HL-60 (cell line): ENCODE results near the gene LOXL1.

ENCODE experiments used
- DNase-seq, 2 experiments: peaks; one replicate each; pipeline ENCODE4 v3.0.0-alpha.2; 2010 to 2020; ENCODE audit warnings: low read depth in 1 of 2, low spot score in 1 of 2
- H3K27ac ChIP-seq: fragments of 250-450 bp; sonication (Bioruptor Pico); replicated peaks from 2 replicates; pipeline ENCODE4 v1.5.1; 2020; ENCODE audit warnings: mild to moderate bottlenecking, moderate library complexity
- H3K27me3 ChIP-seq: fragments of 250-450 bp; sonication (Bioruptor Pico); 2 replicates; pipeline ENCODE4 v1.5.1; 2021; ENCODE audit warnings: mild to moderate bottlenecking, moderate library complexity; ENCODE audit not compliant: insufficient read depth, poor library complexity, severe bottlenecking
- H3K4me3 ChIP-seq: replicated peaks from 2 replicates; pipeline ENCODE4 v1.5.1; 2011; ENCODE audit warnings: mild to moderate bottlenecking, control low read depth, low read length; ENCODE audit not compliant: insufficient read depth
- GABPA ChIP-seq: IDR thresholded peaks from 2 replicates; pipeline ENCODE4 v1.6.1; 2012; ENCODE audit warnings: low read depth
- POLR2AphosphoS5 ChIP-seq: IDR thresholded peaks from 2 replicates; pipeline ENCODE4 v1.6.1; 2012; ENCODE audit warnings: low read depth
- SPI1 ChIP-seq: IDR thresholded peaks from 2 replicates; pipeline ENCODE4 v1.6.1; 2012; ENCODE audit warnings: low read depth, mild to moderate bottlenecking, borderline replicate concordance
- TF ChIP-seq, protein P1 (sequence below): IDR thresholded peaks from one replicate; pipeline ENCODE4 v1.5.1; 2011; ENCODE audit warnings: low read length, control low read depth, inconsistent platforms; ENCODE audit not compliant: insufficient read depth
- TF ChIP-seq, protein P2 (sequence below): IDR thresholded peaks from 2 replicates; pipeline ENCODE4 v1.6.1; 2012; ENCODE audit warnings: low read depth; ENCODE audit not compliant: insufficient replicate concordance

The LOXL1 gene

DNA sequence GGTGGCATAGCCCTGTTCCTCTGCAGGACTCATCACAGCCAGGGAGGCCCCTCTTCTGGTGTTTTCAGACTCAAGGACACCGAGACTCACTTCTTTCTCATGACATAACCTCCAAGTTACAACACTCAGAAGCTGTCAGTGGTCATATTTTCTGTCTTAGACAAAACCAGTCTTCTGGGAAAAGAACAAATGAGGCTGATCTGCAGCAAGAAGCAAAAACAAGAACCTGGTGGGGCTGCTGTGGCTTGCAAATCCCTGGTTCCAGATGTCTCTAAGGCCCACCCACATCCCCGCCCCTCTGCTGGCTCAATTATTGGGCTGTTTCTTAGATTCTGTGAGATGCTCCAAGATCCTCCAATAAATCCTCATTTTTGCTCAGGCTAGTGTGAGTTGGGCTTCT is 16.6 kb upstream of the LOXL1 start:
- Histone ChIP-seq H3K27ac (no peak overlapping the region), H3K4me3 (no peak overlapping the region), H3K27me3 (peaks cover 7% of the 10 kb centered on the region)
- DNase-seq: no peak
- TF ChIP-seq, protein P1, sequence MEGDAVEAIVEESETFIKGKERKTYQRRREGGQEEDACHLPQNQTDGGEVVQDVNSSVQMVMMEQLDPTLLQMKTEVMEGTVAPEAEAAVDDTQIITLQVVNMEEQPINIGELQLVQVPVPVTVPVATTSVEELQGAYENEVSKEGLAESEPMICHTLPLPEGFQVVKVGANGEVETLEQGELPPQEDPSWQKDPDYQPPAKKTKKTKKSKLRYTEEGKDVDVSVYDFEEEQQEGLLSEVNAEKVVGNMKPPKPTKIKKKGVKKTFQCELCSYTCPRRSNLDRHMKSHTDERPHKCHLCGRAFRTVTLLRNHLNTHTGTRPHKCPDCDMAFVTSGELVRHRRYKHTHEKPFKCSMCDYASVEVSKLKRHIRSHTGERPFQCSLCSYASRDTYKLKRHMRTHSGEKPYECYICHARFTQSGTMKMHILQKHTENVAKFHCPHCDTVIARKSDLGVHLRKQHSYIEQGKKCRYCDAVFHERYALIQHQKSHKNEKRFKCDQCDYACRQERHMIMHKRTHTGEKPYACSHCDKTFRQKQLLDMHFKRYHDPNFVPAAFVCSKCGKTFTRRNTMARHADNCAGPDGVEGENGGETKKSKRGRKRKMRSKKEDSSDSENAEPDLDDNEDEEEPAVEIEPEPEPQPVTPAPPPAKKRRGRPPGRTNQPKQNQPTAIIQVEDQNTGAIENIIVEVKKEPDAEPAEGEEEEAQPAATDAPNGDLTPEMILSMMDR: no peak
- TF ChIP-seq, protein P2, sequence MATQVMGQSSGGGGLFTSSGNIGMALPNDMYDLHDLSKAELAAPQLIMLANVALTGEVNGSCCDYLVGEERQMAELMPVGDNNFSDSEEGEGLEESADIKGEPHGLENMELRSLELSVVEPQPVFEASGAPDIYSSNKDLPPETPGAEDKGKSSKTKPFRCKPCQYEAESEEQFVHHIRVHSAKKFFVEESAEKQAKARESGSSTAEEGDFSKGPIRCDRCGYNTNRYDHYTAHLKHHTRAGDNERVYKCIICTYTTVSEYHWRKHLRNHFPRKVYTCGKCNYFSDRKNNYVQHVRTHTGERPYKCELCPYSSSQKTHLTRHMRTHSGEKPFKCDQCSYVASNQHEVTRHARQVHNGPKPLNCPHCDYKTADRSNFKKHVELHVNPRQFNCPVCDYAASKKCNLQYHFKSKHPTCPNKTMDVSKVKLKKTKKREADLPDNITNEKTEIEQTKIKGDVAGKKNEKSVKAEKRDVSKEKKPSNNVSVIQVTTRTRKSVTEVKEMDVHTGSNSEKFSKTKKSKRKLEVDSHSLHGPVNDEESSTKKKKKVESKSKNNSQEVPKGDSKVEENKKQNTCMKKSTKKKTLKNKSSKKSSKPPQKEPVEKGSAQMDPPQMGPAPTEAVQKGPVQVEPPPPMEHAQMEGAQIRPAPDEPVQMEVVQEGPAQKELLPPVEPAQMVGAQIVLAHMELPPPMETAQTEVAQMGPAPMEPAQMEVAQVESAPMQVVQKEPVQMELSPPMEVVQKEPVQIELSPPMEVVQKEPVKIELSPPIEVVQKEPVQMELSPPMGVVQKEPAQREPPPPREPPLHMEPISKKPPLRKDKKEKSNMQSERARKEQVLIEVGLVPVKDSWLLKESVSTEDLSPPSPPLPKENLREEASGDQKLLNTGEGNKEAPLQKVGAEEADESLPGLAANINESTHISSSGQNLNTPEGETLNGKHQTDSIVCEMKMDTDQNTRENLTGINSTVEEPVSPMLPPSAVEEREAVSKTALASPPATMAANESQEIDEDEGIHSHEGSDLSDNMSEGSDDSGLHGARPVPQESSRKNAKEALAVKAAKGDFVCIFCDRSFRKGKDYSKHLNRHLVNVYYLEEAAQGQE: no peak
- no peak for TF ChIP-seq GABPA
- no peak for TF ChIP-seq SPI1
- no peak for TF ChIP-seq POLR2AphosphoS5

DNA sequence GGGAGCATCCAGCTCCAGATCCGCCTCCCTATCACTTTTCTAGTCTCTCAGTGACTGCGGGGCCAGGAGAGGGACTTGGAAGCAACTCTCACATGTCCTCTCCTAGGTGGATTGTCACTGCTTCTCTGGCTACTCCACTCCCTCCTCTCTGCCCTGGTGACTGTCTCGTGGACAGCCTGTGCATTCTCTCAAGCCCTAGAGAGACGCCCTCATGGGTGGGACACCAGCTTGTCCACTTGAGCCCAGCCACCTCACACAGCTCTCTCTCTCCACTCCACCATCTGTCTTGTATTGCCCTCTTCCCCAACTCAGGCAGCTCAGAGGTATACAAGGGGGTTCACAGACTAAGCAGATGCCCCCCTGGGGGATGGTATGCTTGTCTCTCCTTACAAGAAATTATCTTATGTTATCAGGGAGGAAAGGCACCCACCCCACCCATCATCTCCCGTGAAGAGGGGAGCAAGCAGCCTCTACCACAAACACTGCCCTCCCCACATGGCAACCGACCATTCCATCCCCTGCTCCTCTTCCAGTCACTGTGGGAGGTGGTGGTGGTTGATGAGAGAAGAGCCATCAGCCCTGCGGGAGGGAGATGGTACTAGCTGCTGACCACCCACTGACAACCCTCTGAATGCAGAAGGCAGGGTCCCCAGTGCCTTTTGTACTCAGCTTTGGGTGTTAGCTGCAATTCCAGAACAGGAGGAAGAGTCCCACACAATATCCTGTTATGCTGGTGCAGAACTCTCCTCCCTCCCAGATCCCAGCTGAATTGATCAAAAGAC is 15.5 kb upstream of the LOXL1 start:
- Histone ChIP-seq H3K27me3 (peaks cover 7% of the 10 kb centered on the region), H3K4me3 (no peak overlapping the region), H3K27ac (no peak overlapping the region)
- no peak for DNase-seq
- TF ChIP-seq, protein P2: no peak
- TF ChIP-seq GABPA: no peak
- TF ChIP-seq POLR2AphosphoS5: no peak
- TF ChIP-seq, protein P1: no peak
- no peak for TF ChIP-seq SPI1

DNA sequence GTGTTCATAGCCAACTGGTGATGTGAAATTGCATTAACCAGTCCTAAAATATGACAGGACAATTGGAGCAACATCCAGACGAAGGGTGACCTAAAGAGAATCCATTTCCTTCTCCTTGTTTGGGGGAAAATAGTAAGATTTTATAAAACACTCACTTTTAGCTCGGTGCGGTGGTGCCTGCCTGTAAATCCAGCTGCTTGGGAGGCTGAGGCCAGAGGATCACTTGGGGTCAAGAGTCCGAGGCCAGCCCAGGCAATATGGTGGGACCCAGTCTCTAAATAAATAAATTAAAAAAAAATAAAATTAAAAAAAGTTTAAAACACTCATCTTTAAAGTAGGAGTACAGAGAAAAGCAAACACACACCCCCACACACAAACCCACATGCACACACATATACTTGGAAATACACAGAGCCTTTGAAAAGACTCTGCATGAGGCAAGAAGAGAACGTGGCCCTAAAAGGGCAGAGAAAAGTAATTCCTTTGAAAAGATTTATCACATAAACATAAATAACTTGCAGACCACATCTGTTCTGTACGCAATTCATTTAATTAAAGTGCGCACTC is 14.1 kb upstream of the LOXL1 start:
- TF ChIP-seq, protein P2: no peak
- TF ChIP-seq GABPA (no peak), SPI1 (no peak), POLR2AphosphoS5 (no peak)
- TF ChIP-seq, protein P1: no peak
- no peak overlapping the region for H3K27ac ChIP-seq
- H3K27me3 ChIP-seq: peaks cover 7% of the 10 kb centered on the region
- no peak for DNase-seq
- H3K4me3 ChIP-seq: no peak overlapping the region
